K562 (cell line): ENCODE measurements around the gene FILIP1L.

Experiments used
- CTCF ChIP-seq, 3 experiments: IDR thresholded peaks in 2 of 3; conservative IDR thresholded peaks in 1 of 3; 2 replicates each; pipeline ENCODE4 v1.5.1; 2011 to 2012; ENCODE audit warnings: low read length in 3 of 3, mild to moderate bottlenecking in 3 of 3, control low read depth in 2 of 3, improper control_type of control experiment in 1 of 3, inconsistent platforms in 1 of 3, low read depth in 1 of 3, mixed read lengths in 1 of 3, moderate library complexity in 1 of 3; ENCODE audit not compliant: insufficient read depth in 2 of 3
- MAFF ChIP-seq: IDR thresholded peaks from 2 replicates; pipeline ENCODE4 v1.6.1; 2012; ENCODE audit warnings: low read length, improper control_type of control experiment
- TOE1 ChIP-seq, 2 experiments: fragments of 450-650 bp in 1 of 2; sonication (generic) in 1 of 2; formaldehyde crosslinking in 1 of 2; IDR thresholded peaks; 2 replicates each; pipeline versions ENCODE4 v1.7.1 to v1.8.0; 2016 to 2022; ENCODE audit warnings: borderline replicate concordance in 2 of 2, mild to moderate bottlenecking in 2 of 2, antibody characterized with exemption in 1 of 2, inconsistent platforms in 1 of 2, low read depth in 1 of 2, missing genetic modification reagents in 1 of 2, moderate library complexity in 1 of 2
- ZBTB40 ChIP-seq, 2 experiments: fragments of 450-650 bp in 1 of 2; sonication (generic) in 1 of 2; formaldehyde crosslinking in 1 of 2; IDR thresholded peaks; 2 replicates each; pipeline versions ENCODE4 v1.7.1 to v1.9.0; 2016 to 2022; ENCODE audit warnings: inconsistent platforms in 1 of 2, mild to moderate bottlenecking in 1 of 2, missing genetic modification reagents in 1 of 2

- TF ChIP-seq TOE1 (IDR thresholded peaks at IDR 0.05; ENCODE audit: borderline replicate concordance) (no peak), TOE1 (CRISPR knock-in tag; IDR thresholded peaks at IDR 0.05; ENCODE audit: borderline replicate concordance, low read depth) (no peak), ZBTB40 (IDR thresholded peaks at IDR 0.05) (no peak), ZBTB40 (CRISPR knock-in tag; IDR thresholded peaks at IDR 0.05) (no peak), CTCF (IDR thresholded peaks at IDR 0.05 in 2 of 3, conservative IDR thresholded peaks at IDR 0.05 in 1 of 3; ENCODE audit: insufficient read depth in 2 of 3, low read depth in 1 of 3, low read length in 3 of 3) (no peak), MAFF (no peak)
These were observed 137.7 kb downstream of the FILIP1L start for GRCh38 chr3:99976584-99976983.
